GM19452 (cell line): ENCODE data around the gene ATF6B.
"Not testable (repeated sequence)": the region's sequence is repeated elsewhere in the genome, so short reads cannot be mapped to it uniquely, and the experiment has no call there.

Source experiments
- ATAC-seq: cut with Tn5 transposase; IDR thresholded peaks from one replicate; pipeline ENCODE4 v1.9.1; 2021; ENCODE audit not compliant: unreplicated experiment

Gene ATF6B

DNA sequence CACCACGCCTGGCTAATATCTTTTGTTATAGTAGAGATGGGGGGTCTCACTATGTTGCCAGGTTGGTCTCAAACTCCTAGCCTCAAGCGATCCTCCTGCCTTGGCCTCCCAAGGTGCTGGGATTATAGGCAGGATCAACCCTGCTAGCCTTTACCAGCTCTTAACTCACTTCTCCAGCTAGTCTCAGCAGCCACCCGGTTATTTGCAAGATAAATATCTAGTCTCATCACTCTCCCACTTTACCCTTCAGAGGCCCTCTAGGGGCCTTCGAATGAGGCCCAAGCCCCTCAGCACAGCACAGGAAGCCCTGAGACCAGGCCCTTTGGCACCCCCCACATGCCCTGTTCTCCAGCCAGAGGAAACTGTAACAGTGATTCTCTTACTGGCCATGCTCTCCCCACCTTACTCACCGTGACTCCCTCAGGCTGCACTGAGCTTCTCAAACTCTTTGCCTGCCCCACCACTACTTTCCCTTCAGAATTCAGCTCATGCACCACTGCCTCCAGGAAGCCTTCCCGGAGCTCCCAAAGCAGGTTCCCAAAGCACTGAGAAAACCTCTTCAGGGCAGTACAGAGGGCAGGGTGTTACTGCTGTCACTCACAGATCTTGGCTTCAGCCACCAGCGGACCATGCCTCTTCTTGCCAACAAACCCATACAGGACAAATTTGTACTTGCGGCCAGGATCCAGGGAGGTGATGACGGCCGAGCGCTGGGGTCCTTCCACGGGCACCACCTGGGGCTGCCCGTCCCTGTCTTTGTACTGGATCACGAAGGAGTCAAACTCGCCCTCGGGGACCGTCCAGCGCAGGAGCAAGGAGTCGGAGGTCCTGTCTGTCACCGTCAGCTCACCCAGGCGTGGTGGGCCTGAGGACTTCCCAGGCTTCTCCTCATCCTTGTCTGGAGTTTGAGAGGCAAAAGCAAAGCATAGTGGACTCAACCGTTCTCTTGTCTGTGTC is 44.0 kb downstream of the ATF6B start:
- ATAC-seq = no peak

DNA sequence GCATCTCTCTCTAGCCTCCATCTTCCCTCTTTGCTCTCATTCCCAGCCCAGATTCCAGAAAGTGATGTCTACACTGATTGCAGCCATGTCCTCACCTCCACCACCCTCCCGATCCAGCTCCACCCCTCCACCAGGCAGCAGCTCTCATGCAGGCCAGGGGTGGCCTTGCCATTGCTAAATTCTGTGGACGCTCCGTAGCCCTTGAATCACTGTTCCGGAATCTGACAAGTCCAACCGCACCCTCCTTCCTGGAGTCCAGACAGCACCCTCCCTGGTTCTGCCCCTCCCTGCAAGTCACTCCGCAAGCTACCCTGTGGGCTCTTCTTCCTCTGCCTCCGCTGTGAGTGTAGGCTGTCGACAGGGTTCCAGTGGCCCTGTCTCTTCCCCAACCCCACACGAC is 45.1 kb downstream of the ATF6B start:
- ATAC-seq = no peak

DNA sequence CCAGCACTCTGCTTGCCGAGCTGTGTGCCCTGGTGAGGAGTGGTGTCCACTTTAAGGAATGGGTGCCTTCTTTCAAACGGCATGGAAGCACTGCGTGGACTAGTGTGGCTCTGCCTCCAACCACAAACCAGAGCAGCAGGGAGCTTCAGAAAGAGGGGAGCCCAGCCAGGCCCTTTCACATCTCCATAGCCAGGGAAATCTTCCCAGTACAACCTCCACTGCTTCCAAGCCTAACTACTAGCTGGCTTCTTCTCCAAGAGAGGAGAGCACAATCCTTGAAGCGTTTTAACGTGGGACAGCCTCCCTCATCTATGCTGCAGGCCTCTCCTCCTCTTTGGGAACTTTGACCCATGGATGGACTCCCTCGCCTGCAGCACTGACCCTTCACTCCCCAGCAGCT is 45.6 kb downstream of the ATF6B start:
- ATAC-seq = no peak

DNA sequence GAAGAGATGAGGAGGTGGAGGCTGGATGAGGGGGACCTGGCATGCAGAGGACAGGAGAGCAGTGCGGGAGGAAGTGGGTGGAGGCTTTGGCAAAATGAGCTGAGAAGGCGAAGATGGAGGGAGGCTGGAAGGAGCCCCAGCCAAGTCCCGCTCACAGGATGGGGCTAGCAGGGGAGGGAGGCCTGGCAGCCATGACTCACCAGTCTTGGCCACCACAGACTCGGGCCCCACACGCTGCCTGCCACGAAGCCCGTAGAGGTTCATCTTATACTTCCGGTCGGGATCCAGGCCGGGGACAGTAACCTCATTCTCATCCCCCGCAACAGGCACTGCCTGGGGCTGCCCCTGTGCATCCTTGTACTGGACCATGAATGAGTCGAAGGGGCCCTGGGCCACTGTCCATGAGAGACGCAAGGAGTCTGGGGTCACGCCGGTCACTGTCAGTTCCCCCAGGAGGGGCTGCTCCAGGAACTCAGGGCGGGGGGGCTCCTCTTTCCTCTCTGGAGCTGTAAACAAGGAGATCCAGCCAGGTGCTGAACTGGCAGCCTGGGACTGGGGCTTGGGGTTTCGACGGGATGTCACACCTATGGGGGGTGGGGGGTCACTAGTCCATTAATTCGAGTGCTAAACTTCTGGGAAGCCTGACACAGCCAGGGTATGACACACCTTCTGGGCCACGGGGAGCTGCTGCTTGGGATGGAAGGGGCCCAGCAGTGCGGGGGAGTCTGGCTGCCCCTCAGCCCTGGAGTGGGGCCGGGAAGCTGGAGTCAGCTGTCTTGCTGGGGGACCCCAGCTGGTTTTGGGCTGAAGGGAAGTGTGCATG is 46.7 kb downstream of the ATF6B start:
- no peak for ATAC-seq

DNA sequence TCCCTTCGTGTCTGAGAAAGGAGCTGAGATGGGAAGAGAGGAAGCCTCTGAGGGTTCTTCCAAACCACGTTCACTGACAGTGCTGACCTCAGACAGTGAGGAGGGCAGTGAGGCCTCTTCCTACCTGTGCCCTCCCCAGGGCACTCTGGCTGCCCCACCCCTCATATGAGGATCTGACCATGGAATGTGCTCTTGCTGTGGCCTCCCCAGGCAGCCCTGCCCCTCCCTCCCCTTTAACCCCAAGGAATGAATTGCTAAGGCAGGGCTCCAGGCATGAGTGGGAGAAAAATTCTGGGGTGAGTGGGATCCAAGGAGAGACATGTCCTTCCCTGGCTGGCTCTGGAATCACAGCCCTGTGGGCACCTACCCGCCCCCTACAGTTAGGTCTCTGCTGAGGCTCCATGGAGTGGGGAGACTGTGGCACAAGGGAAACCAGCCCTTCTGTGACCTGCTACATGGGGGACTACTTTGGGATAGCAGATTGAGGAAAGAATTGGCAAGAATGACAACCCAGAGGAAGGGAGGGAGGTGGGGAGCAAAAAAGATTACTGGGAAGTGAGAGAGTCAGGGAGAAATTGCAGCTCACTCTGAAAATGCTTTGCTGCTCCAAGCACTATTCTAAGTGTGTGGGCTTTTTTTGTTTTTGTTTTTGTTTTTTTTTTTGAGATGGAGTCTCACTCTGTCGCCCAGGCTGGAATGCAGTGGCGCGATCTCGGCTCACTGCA is 48.3 kb downstream of the ATF6B start:
- ATAC-seq = no peak

DNA sequence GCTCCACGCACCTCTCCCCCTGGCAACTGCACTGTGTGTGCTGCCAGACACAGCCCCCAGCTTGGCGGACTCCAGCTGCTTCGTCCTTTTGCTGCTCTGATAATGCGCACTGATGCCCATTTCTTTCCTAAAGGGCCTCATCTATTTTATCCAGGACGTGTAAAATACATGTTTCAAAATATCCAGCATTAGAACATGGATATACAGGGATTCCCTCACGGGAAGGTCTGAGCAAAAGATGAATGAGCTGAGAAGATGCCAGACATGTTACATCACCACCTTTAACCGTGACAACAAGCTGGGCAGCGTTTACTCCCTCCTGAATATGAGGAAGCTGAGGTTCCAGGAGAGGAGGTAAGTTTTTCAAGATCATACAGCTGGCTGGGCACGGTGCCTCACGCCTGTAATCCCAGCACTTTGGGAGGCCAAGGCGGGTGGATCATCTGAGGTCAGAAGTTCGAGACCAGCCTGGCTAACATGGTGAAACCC is 51.7 kb downstream of the ATF6B start:
- no peak for ATAC-seq

DNA sequence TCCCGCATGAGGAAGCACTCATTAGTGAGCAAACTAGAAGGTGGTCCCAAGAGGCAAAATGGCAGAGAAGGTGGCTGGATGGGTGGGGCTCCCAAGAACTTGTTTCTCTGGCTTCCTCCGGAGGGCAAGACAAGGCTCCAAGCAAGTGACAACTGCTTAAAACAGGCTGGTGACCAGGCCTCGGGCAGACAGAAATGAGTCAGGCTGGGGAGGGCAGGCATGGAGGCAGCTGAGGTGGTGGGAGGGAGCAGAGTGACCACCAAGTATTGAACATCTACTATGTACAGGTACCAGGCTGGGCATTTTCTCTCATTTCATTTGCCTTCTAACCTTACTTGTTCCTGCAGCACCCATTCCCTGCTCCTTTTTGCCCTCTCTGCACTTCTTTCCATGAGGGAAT is 52.3 kb downstream of the ATF6B start:
- ATAC-seq = no peak

DNA sequence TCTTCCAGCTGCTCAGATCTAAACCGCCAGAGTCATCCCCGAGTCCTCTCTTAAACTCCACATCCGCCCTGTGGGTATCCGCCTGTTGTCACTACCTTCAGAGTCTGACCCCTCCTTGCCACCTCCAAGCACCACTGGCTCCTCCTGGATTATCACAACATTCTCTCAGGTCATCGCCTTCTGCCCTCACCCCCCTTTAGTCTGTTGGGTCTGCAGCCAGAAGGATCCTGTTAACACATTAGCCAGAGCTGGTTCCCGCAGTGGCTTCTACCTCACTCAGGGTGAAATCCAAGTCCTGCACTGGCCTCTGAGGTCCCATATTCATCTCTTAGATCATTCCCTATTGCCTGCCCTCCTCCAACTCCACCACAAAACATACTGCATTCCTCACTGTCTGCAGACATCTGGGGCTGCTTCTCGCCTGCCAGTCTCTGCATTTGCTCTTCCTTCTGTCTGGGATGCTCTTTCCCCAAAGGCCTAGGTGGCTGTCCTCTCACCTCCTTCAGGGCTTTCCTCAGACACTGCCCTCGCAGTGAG is 53.0 kb downstream of the ATF6B start:
- no peak for ATAC-seq

DNA sequence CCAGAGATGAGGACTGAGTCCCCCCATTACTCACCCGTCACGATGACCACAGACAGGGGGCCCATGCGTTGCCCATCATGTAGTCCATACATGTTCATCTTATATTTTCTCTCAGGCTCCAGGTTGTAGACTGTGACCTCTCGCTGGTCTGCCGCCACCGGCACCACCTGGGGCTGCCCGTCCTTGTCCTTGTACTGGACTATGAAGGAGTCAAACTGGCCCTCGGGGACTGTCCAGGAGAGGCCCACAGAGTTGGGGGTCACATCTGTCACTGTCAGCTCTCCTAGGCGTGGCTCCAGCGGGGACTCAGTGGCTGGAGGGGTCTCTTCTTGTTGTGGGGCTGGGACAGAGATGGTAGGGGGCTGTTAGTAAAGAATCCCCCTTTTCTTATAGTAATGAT is 54.4 kb downstream of the ATF6B start:
- no peak for ATAC-seq

DNA sequence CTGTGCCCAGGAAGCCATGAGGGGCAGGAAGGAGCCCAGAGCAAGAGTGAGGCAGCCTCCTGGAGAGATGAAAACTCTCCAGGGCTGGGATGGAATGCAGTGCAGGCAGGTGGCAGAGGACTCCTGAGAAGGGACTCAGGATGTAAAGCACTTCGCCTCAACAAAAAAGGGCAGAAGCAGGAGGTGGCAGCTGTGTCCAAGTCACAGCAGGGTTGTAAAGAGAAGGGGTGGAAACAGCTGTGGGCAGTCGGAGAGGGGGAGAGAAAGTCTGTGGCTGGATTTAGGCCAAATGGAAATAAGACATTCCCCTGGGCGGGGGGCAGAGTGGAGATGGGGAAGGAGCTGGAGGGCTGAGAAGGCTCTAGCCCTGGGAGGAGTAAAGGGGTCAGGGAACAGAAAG is 54.9 kb downstream of the ATF6B start:
- ATAC-seq = no peak

DNA sequence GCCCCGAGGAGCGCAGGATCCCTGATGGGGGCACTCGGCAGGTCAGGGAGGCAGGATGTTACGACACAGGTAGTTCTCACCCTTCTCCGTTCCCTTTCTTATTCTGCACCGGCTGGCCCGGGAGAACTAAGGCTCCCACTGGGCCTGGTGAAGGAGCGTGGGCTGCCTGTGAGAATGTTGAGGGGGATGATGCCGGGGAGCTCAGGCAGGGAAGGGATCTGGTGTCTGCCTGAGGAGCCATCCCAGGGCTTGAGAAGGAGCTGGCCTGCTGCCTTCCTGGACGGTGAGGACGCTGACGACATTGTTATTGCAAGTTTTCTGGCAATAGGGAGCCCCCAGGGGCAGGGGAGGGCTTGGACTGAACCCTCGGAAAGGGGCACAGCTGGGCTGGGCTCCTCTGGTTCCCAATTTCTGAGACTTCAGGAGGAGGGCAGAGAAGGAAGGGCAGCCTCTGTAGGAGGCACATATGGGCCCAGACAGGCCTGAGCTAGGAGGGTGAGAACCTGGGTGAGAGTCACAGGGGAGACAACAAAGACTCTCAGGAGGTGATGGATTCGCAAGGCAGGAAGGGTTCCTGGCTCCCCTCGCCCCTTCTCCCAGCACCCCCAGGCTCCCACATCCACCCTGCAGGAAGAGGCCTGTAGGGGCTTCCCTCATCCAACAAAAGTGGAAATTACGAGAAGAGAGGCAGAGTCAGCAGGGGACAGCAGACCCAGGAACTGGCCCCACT is 57.1 kb downstream of the ATF6B start:
- ATAC-seq = no peak

DNA sequence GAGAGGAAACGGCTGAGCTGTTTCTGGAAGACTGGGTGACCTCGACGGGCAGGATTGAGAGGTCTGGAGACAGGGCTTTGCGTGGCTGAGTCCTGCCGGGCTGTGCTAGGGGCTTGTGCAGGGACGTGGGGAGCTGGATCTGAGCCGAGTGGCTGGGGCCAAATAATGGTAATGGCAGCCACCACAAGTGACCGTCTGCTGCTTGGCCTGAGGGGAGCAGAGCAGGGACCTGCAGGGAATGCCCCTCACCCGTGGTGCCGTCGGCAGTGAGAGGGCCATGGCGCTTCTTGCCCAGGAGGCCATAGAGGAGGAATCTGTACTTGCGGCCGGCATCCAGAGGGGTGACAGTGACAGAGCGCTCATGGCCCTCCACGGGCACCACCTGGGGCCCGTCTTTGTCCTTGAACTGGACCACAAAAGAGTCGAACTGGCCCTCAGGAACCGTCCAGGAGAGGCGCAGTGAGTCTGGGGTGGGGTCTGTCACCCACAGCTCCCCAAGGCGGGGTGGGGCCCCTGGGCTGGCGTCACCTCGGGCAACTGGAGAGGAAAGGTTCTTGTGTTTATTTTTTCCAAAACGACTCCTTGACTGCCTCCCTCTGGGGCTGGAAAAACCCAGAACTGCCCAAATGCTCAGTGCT is 58.0 kb downstream of the ATF6B start:
- ATAC-seq = no peak

DNA sequence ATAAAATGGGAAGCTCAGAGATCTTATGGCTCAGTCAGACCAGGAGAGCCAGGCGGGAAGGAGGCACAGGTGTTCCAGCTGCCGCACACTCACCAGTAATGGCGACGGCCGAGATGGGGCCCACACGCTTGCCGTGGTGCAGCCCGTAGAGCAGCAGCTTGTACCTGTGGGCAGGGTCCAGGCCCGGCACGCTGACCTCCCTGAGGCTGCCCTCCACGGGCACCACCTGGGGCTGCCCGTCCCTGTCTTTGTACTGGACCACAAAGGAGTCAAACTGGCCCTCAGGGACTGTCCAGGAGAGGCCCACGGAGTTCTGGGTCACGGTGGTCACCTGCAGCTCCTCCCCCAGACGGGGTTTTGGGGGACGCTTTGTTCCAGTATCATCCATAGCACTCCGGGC is 58.6 kb downstream of the ATF6B start:
- no peak for ATAC-seq

DNA sequence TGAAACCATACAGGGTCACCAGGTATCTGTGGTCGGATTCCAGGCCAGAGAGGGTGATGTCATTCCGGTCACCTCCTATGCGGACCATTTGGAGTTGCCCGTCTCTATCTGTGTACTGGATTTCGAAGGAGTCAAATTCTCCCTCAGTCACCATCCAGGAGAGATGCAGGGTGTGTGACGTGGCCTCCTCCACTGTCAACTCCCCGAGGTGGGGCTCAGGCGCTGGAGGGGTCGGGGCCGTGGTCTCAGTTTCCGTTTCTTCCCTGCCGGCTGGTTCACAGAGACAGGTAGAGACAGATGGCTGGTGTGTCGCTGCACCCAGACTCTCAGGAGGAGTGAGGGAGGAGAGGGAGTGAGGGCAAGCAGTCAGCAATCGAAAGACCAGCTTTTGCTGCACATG is 59.2 kb downstream of the ATF6B start:
- ATAC-seq = no peak

DNA sequence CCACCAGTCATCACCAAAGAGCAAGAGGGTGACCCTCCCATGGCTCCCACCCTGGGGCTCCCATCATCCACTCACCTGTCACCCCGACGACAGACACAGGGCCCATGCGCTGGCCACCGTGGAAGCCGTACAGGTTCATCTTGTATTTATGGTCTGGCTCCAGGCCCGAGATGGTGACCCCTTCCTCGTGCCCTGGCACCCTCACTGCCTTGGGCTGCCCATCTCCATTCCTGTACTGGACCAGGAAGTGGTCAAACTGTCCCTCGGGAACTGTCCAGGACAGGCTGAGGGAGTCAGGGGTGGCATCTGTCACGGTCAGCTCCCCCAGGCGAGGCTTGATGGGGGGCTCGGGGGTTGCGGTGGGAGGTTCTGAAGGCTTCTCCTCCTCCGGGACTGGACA is 59.7 kb downstream of the ATF6B start:
- not testable (repeated sequence) for ATAC-seq

DNA sequence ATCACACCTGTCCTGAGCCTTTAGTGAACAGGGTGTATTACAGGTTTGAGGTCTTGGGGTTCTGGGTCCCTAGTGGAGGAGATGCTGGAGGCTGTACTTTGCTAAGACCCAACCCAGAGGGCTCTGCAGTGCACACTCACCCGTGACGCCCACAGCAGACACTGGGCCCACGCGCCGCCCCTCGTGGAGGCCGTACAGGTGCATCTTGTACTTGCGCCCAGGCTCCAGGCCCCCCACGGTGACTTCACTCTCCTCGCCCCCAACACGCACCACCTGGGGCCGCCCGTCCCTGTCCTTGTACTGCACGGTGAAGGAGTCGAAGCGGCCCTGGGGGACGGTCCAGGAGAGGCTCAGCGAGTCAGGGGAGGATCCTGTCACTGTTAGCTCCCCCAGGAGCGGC is 60.5 kb downstream of the ATF6B start:
- not testable (repeated sequence) for ATAC-seq
